Neural cell (in vitro differentiated cells): ENCODE data around the gene NPAS2. TPM values are rescaled to one million over a fixed set of nuclear protein-coding genes. Genes with fewer than 3 reads are reported as not detected.

Experiments used
- H2AFZ ChIP-seq: fragments of 200-600, 300-800 bp; sonication (generic), shearing (Covaris generic); 2 replicates; pipeline ENCODE4 v1.6.0; 2014; ENCODE audit warnings: low read depth, mild to moderate bottlenecking, antibody characterized with exemption, low read length, moderate library complexity
- H3F3A ChIP-seq: fragments of 200-600 bp; shearing (Covaris generic); 2 replicates; pipeline ENCODE4 v1.6.1; 2016; ENCODE audit warnings: mild to moderate bottlenecking, moderate library complexity, mixed read lengths, antibody characterized with exemption, low read length; ENCODE audit not compliant: insufficient read depth, poor library complexity, severe bottlenecking
- H3K27ac ChIP-seq: fragments of 200-600, 300-800 bp; sonication (generic), shearing (Covaris generic); 2 replicates; pipeline ENCODE4 v1.5.1; 2014; ENCODE audit warnings: mild to moderate bottlenecking, low read length, moderate library complexity
- H3K27me3 ChIP-seq: fragments of 300-800, 200-600 bp; sonication (generic), shearing (Covaris generic); 2 replicates; pipeline ENCODE4 v1.6.0; 2014; ENCODE audit warnings: mild to moderate bottlenecking, low read depth, low read length, moderate library complexity; ENCODE audit not compliant: insufficient read depth
- H3K36me3 ChIP-seq: fragments of 300-800, 200-600 bp; sonication (generic), shearing (Covaris generic); 2 replicates; pipeline ENCODE4 v1.5.1; 2014; ENCODE audit warnings: mild to moderate bottlenecking, antibody characterized with exemption, low read length, moderate library complexity; ENCODE audit not compliant: insufficient read depth
- H3K4me2 ChIP-seq: fragments of 300-800, 200-600 bp; sonication (generic), shearing (Covaris generic); 2 replicates; pipeline ENCODE4 v1.6.0; 2014; ENCODE audit warnings: mild to moderate bottlenecking, low read length
- H3K4me3 ChIP-seq: fragments of 300-800, 200-600 bp; sonication (generic), shearing (Covaris generic); 2 replicates; pipeline ENCODE4 v1.5.1; 2014; ENCODE audit warnings: mild to moderate bottlenecking, low read length, moderate library complexity
- H3K79me2 ChIP-seq: fragments of 200-600 bp; shearing (Covaris generic); replicated peaks from 2 replicates; pipeline ENCODE4 v1.6.0; 2014; ENCODE audit warnings: mild to moderate bottlenecking, low read length, moderate library complexity; ENCODE audit not compliant: insufficient read depth
- H3K9ac ChIP-seq: fragments of 300-800, 200-600 bp; sonication (generic), shearing (Covaris generic); 2 replicates; pipeline ENCODE4 v1.6.1; 2016; ENCODE audit warnings: mild to moderate bottlenecking, low read length, mixed read lengths
- H3K9me2 ChIP-seq: fragments of 200-600 bp; shearing (Covaris generic); 2 replicates; pipeline ENCODE4 v1.6.1; 2016; ENCODE audit warnings: mild to moderate bottlenecking, low read length, mixed read lengths; ENCODE audit not compliant: insufficient read depth
- H3K9me3 ChIP-seq: fragments of 200-600, 300-800 bp; sonication (generic), shearing (Covaris generic); 2 replicates; pipeline ENCODE4 v1.6.1; 2016; ENCODE audit warnings: mild to moderate bottlenecking, mixed run types, low read length, moderate library complexity, mixed read lengths
- H4K20me1 ChIP-seq: fragments of 200-600 bp; shearing (Covaris generic); 2 replicates; pipeline ENCODE4 v1.6.1; 2016; ENCODE audit warnings: mild to moderate bottlenecking, mixed run types; ENCODE audit not compliant: insufficient read depth
- CTCF ChIP-seq: fragments of 450-650 bp; IDR thresholded peaks from 2 replicates; pipeline ENCODE4 v1.5.1; 2014; ENCODE audit warnings: antibody characterized with exemption, mild to moderate bottlenecking, moderate library complexity; ENCODE audit not compliant: poor library complexity, severe bottlenecking
- EP300 ChIP-seq: fragments of 450-650 bp; conservative IDR thresholded peaks from 2 replicates; pipeline ENCODE4 v1.6.1; 2014; ENCODE audit warnings: antibody characterized with exemption, mild to moderate bottlenecking, moderate library complexity; ENCODE audit not compliant: poor library complexity, severe bottlenecking
- EZH2 ChIP-seq: fragments of 200-600, 300-800 bp; shearing (Covaris generic), sonication (generic); IDR thresholded peaks from 2 replicates; pipeline ENCODE4 v1.6.1; 2014; ENCODE audit warnings: antibody characterized with exemption, low read length, borderline replicate concordance, mild to moderate bottlenecking; ENCODE audit not compliant: insufficient read depth, poor library complexity, severe bottlenecking
- MXI1 ChIP-seq: fragments of 450-650 bp; conservative IDR thresholded peaks from 2 replicates; pipeline ENCODE4 v1.6.1; 2014; ENCODE audit warnings: antibody characterized with exemption, mild to moderate bottlenecking; ENCODE audit not compliant: poor library complexity, severe bottlenecking
- POLR2AphosphoS5 ChIP-seq: IDR thresholded peaks from 2 replicates; pipeline ENCODE4 v1.6.1; 2012
- RAD21 ChIP-seq: fragments of 450-650 bp; conservative IDR thresholded peaks from 2 replicates; pipeline ENCODE4 v1.6.1; 2014; ENCODE audit warnings: antibody characterized with exemption, mild to moderate bottlenecking, moderate library complexity
- SMC3 ChIP-seq: fragments of 450-650 bp; conservative IDR thresholded peaks from 2 replicates; pipeline ENCODE4 v1.6.1; 2014; ENCODE audit warnings: antibody characterized with exemption, mild to moderate bottlenecking, moderate library complexity; ENCODE audit not compliant: poor library complexity
- TAF1 ChIP-seq: IDR thresholded peaks from 2 replicates; pipeline ENCODE4 v1.6.1; 2012; ENCODE audit warnings: low read depth
- polyA plus RNA-seq: library from polyadenylated mRNA; depleted of rRNA; stranded (reverse); fragments of >200 nt; gene quantifications from 2 replicates; pipeline ENCODE4 v1.2.3, GENCODE V29; 2014
- TF ChIP-seq, protein P1 (sequence below): IDR thresholded peaks from 2 replicates; pipeline ENCODE4 v1.6.1; 2012; ENCODE audit warnings: borderline replicate concordance

NPAS2 gene
- polyA plus RNA-seq, 1 donor from 2014 or later = 2.1 TPM

DNA sequence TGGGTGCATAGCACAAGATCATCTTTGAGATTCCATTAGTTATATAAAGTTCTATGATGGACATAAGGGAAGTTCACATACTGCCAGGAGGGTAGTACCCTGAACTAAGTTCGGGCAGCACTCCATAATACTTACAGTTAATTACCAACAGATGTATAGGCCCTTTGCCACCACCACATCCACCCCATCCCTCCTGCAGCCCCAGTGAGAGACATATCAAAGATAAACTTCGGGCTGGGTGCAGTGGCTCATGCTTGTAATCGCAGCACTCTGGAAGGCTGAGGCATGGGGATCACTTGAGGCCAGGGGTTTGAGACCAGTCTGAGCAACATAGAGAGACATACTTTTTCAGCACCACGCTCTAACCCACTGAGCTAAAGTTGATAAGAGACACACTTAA, 46.4 kb upstream of the NPAS2 start:
- H3K27ac ChIP-seq = peak overlapping the region; percentile 87
- no peaks in the 10 kb centered on the region for H3K79me2 ChIP-seq
- no peaks in the 10 kb centered on the region for H3K9me2 ChIP-seq
- no peaks in the 10 kb centered on the region for H3F3A ChIP-seq
- no peaks in the 10 kb centered on the region for H3K36me3 ChIP-seq
- H3K9ac ChIP-seq = no peak overlapping the region
- no peaks in the 10 kb centered on the region for H4K20me1 ChIP-seq
- no peak overlapping the region for H3K4me3 ChIP-seq
- no peak for TF ChIP-seq POLR2AphosphoS5
- no peak for TF ChIP-seq EP300
- no peak for TF ChIP-seq RAD21
- no peak for TF ChIP-seq SMC3
- no peak for TF ChIP-seq MXI1
- no peak for TF ChIP-seq CTCF
- TF ChIP-seq, protein P1, sequence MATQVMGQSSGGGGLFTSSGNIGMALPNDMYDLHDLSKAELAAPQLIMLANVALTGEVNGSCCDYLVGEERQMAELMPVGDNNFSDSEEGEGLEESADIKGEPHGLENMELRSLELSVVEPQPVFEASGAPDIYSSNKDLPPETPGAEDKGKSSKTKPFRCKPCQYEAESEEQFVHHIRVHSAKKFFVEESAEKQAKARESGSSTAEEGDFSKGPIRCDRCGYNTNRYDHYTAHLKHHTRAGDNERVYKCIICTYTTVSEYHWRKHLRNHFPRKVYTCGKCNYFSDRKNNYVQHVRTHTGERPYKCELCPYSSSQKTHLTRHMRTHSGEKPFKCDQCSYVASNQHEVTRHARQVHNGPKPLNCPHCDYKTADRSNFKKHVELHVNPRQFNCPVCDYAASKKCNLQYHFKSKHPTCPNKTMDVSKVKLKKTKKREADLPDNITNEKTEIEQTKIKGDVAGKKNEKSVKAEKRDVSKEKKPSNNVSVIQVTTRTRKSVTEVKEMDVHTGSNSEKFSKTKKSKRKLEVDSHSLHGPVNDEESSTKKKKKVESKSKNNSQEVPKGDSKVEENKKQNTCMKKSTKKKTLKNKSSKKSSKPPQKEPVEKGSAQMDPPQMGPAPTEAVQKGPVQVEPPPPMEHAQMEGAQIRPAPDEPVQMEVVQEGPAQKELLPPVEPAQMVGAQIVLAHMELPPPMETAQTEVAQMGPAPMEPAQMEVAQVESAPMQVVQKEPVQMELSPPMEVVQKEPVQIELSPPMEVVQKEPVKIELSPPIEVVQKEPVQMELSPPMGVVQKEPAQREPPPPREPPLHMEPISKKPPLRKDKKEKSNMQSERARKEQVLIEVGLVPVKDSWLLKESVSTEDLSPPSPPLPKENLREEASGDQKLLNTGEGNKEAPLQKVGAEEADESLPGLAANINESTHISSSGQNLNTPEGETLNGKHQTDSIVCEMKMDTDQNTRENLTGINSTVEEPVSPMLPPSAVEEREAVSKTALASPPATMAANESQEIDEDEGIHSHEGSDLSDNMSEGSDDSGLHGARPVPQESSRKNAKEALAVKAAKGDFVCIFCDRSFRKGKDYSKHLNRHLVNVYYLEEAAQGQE = no peak
- H2AFZ ChIP-seq = no peak overlapping the region
- no peak overlapping the region for H3K4me2 ChIP-seq
- H3K9me3 ChIP-seq = no peaks in the 10 kb centered on the region
- H3K27me3 ChIP-seq = no peaks in the 10 kb centered on the region

DNA sequence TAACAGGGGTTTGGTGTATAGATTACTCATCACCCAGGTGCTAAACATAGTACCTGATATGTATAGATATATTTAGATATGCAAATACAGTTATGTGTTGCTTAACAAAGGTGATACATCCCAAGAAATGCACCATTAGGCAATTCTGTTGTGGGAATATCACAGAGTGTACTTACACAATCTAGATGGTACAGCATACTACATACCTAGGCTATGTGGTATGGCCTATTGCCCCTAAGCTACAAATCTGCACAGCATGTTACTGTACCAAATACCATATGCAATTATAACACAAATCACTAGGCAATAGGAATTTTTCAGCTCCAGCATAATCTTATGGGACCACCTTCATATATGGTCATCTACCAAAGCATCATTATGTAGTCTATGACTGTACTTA, 43.5 kb upstream of the NPAS2 start:
- no peak overlapping the region for H3K9ac ChIP-seq
- TF ChIP-seq, protein P1 = no peak
- TF ChIP-seq EZH2 = no peak
- no peak for TF ChIP-seq SMC3
- TF ChIP-seq POLR2AphosphoS5 = no peak
- TF ChIP-seq EP300 = no peak
- TF ChIP-seq RAD21 = no peak
- TF ChIP-seq MXI1 = no peak
- no peak for TF ChIP-seq TAF1
- TF ChIP-seq CTCF = no peak
- H4K20me1 ChIP-seq = no peaks in the 10 kb centered on the region
- no peak overlapping the region for H3K4me3 ChIP-seq
- peak overlapping the region; percentile 87 for H3K27ac ChIP-seq
- H3F3A ChIP-seq = no peaks in the 10 kb centered on the region
- H3K9me3 ChIP-seq = no peaks in the 10 kb centered on the region
- no peak overlapping the region for H2AFZ ChIP-seq
- no peak overlapping the region for H3K4me2 ChIP-seq
- H3K27me3 ChIP-seq = no peaks in the 10 kb centered on the region
- no peaks in the 10 kb centered on the region for H3K36me3 ChIP-seq
- H3K9me2 ChIP-seq = no peaks in the 10 kb centered on the region
- no peaks in the 10 kb centered on the region for H3K79me2 ChIP-seq
